ENCODE data around the gene PRPF6. TPM values are rescaled to one million over a fixed set of nuclear protein-coding genes. Genes with fewer than 3 reads are reported as not detected.

Gene PRPF6
- total and polyA plus RNA-seq, 2 of the 13 experiments (the other 11 are each of a cell fraction or from before 2014, with no cell fraction given) = 63.7 to 101 TPM

DNA sequence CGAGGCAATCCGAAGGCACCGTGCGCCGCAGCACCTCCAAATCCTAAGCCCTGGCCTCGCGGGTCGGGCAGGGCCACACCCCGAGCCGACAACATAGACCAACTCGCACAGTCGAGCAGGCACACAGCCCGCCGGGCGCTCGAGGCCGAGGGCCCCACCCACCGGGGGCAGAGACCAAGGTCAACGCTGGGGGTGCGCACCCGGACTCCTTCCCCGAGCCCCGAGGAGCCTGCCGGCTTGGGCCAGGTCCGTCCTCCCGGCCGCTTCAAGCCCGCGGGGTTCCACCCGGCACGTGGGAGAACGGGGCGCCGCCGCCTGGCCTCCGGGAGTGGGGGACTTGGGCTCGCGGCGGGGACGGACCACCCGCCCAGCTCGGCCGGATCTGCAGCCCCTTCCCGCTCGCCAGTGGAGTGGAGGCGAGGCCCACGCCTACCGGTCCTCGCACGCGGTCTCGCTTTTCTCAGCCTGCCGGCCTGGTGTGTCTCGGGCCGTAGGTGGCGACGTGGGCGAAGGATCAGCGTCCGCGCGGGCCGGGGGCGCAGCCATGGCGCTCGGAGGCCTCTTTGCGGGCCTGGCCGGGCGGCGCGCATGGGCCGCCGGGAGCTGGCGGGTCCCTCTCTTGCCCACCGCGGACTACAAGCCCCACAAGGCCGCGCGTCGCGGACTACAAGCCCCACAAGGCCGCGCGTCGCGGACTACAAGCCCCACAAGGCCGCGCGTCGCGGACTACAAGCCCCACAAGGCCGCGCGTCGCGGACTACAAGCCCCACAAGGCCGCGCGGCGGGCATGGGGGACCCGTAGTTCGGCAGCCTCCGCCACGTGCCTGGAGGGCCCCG is 24.9 kb upstream of the PRPF6 start, which contains the start of gene UCKL1 (continued):
- TF ChIP-seq, protein P1, sequence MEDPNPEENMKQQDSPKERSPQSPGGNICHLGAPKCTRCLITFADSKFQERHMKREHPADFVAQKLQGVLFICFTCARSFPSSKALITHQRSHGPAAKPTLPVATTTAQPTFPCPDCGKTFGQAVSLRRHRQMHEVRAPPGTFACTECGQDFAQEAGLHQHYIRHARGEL (CRISPR knock-in tag; IDR thresholded peaks at IDR 0.05) = peak; percentile 93
- TF ChIP-seq, protein P2, sequence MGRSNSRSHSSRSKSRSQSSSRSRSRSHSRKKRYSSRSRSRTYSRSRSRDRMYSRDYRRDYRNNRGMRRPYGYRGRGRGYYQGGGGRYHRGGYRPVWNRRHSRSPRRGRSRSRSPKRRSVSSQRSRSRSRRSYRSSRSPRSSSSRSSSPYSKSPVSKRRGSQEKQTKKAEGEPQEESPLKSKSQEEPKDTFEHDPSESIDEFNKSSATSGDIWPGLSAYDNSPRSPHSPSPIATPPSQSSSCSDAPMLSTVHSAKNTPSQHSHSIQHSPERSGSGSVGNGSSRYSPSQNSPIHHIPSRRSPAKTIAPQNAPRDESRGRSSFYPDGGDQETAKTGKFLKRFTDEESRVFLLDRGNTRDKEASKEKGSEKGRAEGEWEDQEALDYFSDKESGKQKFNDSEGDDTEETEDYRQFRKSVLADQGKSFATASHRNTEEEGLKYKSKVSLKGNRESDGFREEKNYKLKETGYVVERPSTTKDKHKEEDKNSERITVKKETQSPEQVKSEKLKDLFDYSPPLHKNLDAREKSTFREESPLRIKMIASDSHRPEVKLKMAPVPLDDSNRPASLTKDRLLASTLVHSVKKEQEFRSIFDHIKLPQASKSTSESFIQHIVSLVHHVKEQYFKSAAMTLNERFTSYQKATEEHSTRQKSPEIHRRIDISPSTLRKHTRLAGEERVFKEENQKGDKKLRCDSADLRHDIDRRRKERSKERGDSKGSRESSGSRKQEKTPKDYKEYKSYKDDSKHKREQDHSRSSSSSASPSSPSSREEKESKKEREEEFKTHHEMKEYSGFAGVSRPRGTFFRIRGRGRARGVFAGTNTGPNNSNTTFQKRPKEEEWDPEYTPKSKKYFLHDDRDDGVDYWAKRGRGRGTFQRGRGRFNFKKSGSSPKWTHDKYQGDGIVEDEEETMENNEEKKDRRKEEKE (IDR thresholded peaks at IDR 0.05) = no peak
- TF ChIP-seq, protein P3, sequence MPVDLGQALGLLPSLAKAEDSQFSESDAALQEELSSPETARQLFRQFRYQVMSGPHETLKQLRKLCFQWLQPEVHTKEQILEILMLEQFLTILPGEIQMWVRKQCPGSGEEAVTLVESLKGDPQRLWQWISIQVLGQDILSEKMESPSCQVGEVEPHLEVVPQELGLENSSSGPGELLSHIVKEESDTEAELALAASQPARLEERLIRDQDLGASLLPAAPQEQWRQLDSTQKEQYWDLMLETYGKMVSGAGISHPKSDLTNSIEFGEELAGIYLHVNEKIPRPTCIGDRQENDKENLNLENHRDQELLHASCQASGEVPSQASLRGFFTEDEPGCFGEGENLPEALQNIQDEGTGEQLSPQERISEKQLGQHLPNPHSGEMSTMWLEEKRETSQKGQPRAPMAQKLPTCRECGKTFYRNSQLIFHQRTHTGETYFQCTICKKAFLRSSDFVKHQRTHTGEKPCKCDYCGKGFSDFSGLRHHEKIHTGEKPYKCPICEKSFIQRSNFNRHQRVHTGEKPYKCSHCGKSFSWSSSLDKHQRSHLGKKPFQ (CRISPR knock-in tag; IDR thresholded peaks at IDR 0.05; ENCODE audit: insufficient replicate concordance) = peak; percentile 90
- TF ChIP-seq CBX5 (CRISPR knock-in tag; IDR thresholded peaks at IDR 0.05; ENCODE audit: borderline replicate concordance) = peak; percentile 78; the same call in 1 of the 2 replicates
- peak; percentile 99 for TF ChIP-seq TOE1 (CRISPR knock-in tag; IDR thresholded peaks at IDR 0.05)
- peak; percentile 92 for TF ChIP-seq ZNF205 (CRISPR knock-in tag; IDR thresholded peaks at IDR 0.05)
- TF ChIP-seq, protein P4, sequence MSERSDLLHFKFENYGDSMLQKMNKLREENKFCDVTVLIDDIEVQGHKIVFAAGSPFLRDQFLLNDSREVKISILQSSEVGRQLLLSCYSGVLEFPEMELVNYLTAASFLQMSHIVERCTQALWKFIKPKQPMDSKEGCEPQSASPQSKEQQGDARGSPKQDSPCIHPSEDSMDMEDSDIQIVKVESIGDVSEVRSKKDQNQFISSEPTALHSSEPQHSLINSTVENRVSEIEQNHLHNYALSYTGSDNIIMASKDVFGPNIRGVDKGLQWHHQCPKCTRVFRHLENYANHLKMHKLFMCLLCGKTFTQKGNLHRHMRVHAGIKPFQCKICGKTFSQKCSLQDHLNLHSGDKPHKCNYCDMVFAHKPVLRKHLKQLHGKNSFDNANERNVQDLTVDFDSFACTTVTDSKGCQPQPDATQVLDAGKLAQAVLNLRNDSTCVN (CRISPR knock-in tag; IDR thresholded peaks at IDR 0.05; ENCODE audit: borderline replicate concordance) = peak; percentile 92
- TF ChIP-seq, protein P5, sequence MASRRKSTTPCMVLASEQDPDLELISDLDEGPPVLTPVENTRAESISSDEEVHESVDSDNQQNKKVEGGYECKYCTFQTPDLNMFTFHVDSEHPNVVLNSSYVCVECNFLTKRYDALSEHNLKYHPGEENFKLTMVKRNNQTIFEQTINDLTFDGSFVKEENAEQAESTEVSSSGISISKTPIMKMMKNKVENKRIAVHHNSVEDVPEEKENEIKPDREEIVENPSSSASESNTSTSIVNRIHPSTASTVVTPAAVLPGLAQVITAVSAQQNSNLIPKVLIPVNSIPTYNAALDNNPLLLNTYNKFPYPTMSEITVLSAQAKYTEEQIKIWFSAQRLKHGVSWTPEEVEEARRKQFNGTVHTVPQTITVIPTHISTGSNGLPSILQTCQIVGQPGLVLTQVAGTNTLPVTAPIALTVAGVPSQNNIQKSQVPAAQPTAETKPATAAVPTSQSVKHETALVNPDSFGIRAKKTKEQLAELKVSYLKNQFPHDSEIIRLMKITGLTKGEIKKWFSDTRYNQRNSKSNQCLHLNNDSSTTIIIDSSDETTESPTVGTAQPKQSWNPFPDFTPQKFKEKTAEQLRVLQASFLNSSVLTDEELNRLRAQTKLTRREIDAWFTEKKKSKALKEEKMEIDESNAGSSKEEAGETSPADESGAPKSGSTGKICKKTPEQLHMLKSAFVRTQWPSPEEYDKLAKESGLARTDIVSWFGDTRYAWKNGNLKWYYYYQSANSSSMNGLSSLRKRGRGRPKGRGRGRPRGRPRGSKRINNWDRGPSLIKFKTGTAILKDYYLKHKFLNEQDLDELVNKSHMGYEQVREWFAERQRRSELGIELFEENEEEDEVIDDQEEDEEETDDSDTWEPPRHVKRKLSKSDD (CRISPR knock-in tag; IDR thresholded peaks at IDR 0.05; ENCODE audit: low read depth) = peak; percentile 74; the same call in 1 of the 2 replicates
- TF ChIP-seq, protein P6, sequence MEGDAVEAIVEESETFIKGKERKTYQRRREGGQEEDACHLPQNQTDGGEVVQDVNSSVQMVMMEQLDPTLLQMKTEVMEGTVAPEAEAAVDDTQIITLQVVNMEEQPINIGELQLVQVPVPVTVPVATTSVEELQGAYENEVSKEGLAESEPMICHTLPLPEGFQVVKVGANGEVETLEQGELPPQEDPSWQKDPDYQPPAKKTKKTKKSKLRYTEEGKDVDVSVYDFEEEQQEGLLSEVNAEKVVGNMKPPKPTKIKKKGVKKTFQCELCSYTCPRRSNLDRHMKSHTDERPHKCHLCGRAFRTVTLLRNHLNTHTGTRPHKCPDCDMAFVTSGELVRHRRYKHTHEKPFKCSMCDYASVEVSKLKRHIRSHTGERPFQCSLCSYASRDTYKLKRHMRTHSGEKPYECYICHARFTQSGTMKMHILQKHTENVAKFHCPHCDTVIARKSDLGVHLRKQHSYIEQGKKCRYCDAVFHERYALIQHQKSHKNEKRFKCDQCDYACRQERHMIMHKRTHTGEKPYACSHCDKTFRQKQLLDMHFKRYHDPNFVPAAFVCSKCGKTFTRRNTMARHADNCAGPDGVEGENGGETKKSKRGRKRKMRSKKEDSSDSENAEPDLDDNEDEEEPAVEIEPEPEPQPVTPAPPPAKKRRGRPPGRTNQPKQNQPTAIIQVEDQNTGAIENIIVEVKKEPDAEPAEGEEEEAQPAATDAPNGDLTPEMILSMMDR (CRISPR knock-in tag; IDR thresholded peaks at IDR 0.05) = peak; percentile 19; the same call in 1 of the 2 replicates
- TF ChIP-seq ZNF761 (CRISPR knock-in tag; conservative IDR thresholded peaks at IDR 0.05) = peak; percentile 99
- TF ChIP-seq TGIF2 (CRISPR knock-in tag; IDR thresholded peaks at IDR 0.05) = peak; percentile 92
- peak; percentile 87; the same call in 1 of the 2 replicates for TF ChIP-seq MIER3 (CRISPR knock-in tag; IDR thresholded peaks at IDR 0.05; ENCODE audit: borderline replicate concordance)
- peak; percentile 100 for TF ChIP-seq NCOA1 (CRISPR knock-in tag; IDR thresholded peaks at IDR 0.05)
- no peak for TF ChIP-seq MBD4 (IDR thresholded peaks at IDR 0.05; ENCODE audit: borderline replicate concordance, low read length)
- TF ChIP-seq ZFP36L1 (CRISPR knock-in tag; IDR thresholded peaks at IDR 0.05) = peak; percentile 36; the same call in 1 of the 2 replicates
- TF ChIP-seq ZNF317 (CRISPR knock-in tag; IDR thresholded peaks at IDR 0.05) = peak; percentile 79; the same call in 1 of the 2 replicates

Data from HepG2 (cell line).